GM19025 (cell line): ENCODE results near the gene ZC2HC1B.
"Not testable (repeated sequence)": the region's sequence is repeated elsewhere in the genome, so short reads cannot be mapped to it uniquely, and the experiment has no call there.

Source experiments
- ATAC-seq: cut with Tn5 transposase; IDR thresholded peaks from one replicate; pipeline ENCODE4 v1.9.1; 2021; ENCODE audit warnings: mild to moderate bottlenecking, low read depth, moderate library complexity; ENCODE audit not compliant: unreplicated experiment

Gene ZC2HC1B

GRCh38 chr6:143867236-143867635 is 3.0 kb downstream of the ZC2HC1B start:
- no peak for ATAC-seq

GRCh38 chr6:143868808-143869207 is 4.5 kb downstream of the ZC2HC1B start:
- not testable (repeated sequence) for ATAC-seq

GRCh38 chr6:143871202-143871730 is 7.0 kb downstream of the ZC2HC1B start:
- ATAC-seq, result not testable (repeated sequence)

- peak; percentile 57 for ATAC-seq
Measured at GRCh38 chr6:143872201-143872600, 7.9 kb downstream of the ZC2HC1B start.

- not testable (repeated sequence) for ATAC-seq
Measured at GRCh38 chr6:143873600-143873999, 9.3 kb downstream of the ZC2HC1B start.

- not testable (repeated sequence) for ATAC-seq
Measured at GRCh38 chr6:143874503-143874902, 10.2 kb downstream of the ZC2HC1B start.

GRCh38 chr6:143877584-143878271 is 13.5 kb downstream of the ZC2HC1B start:
- no peak for ATAC-seq

- ATAC-seq, result no peak
Measured at GRCh38 chr6:143878272-143878760, 14.0 kb downstream of the ZC2HC1B start.

- no peak for ATAC-seq
Measured at GRCh38 chr6:143880412-143880811, 16.1 kb downstream of the ZC2HC1B start.

GRCh38 chr6:143882401-143882930 is 18.2 kb downstream of the ZC2HC1B start:
- ATAC-seq, result no peak

GRCh38 chr6:143884216-143884900 is 20.1 kb downstream of the ZC2HC1B start:
- no peak for ATAC-seq

- no peak for ATAC-seq
Measured at GRCh38 chr6:143885116-143885515, 20.8 kb downstream of the ZC2HC1B start.

GRCh38 chr6:143894655-143895054 is 30.4 kb downstream of the ZC2HC1B start:
- no peak for ATAC-seq

GRCh38 chr6:143896126-143896860 is 32.0 kb downstream of the ZC2HC1B start:
- ATAC-seq, result no peak

- ATAC-seq, result no peak
Measured at GRCh38 chr6:143900358-143900757, 36.1 kb downstream of the ZC2HC1B start.

- peak; percentile 93 for ATAC-seq
Measured at GRCh38 chr6:143901885-143902750, 37.8 kb downstream of the ZC2HC1B start.

- no peak for ATAC-seq
Measured at GRCh38 chr6:143902827-143903226, 38.6 kb downstream of the ZC2HC1B start.

- no peak for ATAC-seq
Measured at GRCh38 chr6:143911028-143911427, 46.8 kb downstream of the ZC2HC1B start.

GRCh38 chr6:143912671-143913070 is 48.4 kb downstream of the ZC2HC1B start:
- no peak for ATAC-seq

GRCh38 chr6:143917026-143917425 is 52.8 kb downstream of the ZC2HC1B start:
- ATAC-seq, result not testable (repeated sequence)
